Neuronal stem cell (in vitro differentiated cells): ENCODE data around the gene NOSTRIN.

Experiments used
- DNase-seq: peaks from one replicate; pipeline ENCODE4 v3.0.0-alpha.2; 2013; ENCODE audit warnings: low spot score
- H2AFZ ChIP-seq: one replicate; pipeline ENCODE4 v1.6.1; 2013; ENCODE audit warnings: mild to moderate bottlenecking, low read length, inconsistent platforms
- H2AK5ac ChIP-seq: 2 replicates; pipeline ENCODE4 v1.6.1; 2013; ENCODE audit warnings: low read depth, mild to moderate bottlenecking, inconsistent platforms, low read length, moderate library complexity, mixed read lengths
- H2BK120ac ChIP-seq: 2 replicates; pipeline ENCODE4 v1.6.1; 2013; ENCODE audit warnings: low read depth, mild to moderate bottlenecking, inconsistent platforms, low read length, moderate library complexity, mixed read lengths
- H2BK12ac ChIP-seq: one replicate; pipeline ENCODE4 v1.6.1; 2013; ENCODE audit warnings: low read length, inconsistent platforms
- H2BK15ac ChIP-seq: 2 replicates; pipeline ENCODE4 v1.6.1; 2013; ENCODE audit warnings: mild to moderate bottlenecking, low read length, inconsistent platforms, mixed read lengths
- H2BK5ac ChIP-seq: one replicate; pipeline ENCODE4 v1.6.1; 2013; ENCODE audit warnings: inconsistent platforms, mild to moderate bottlenecking, low read length, moderate library complexity
- H3K14ac ChIP-seq: one replicate; pipeline ENCODE4 v1.6.1; 2013; ENCODE audit warnings: low read length, inconsistent platforms
- H3K18ac ChIP-seq: 2 replicates; pipeline ENCODE4 v1.6.1; 2013; ENCODE audit warnings: low read length, inconsistent platforms
- H3K23ac ChIP-seq: 2 replicates; pipeline ENCODE4 v1.6.1; 2013; ENCODE audit warnings: low read depth, mild to moderate bottlenecking, mixed read lengths, low read length, inconsistent platforms; ENCODE audit not compliant: poor library complexity
- H3K27ac ChIP-seq: replicated peaks from 3 replicates; pipeline ENCODE4 v1.5.1; 2013; ENCODE audit warnings: low read length, inconsistent platforms
- H3K27me3 ChIP-seq, 3 experiments: 2 replicates each; pipeline ENCODE4 v1.6.1; 2013; ENCODE audit warnings: low read length in 3 of 3, mild to moderate bottlenecking in 2 of 3, inconsistent platforms in 1 of 3, low read depth in 1 of 3, mixed read lengths in 1 of 3, moderate library complexity in 1 of 3; ENCODE audit not compliant: control insufficient read depth in 3 of 3, insufficient read depth in 3 of 3
- H3K36me3 ChIP-seq, 2 donors: replicated peaks in 1 of 2; 2 replicates each; pipeline ENCODE4 v1.6.1; 2013; ENCODE audit warnings: low read length in 2 of 2; ENCODE audit not compliant: control insufficient read depth in 2 of 2, insufficient read depth in 2 of 2
- H3K4ac ChIP-seq: 2 replicates; pipeline ENCODE4 v1.6.1; 2013; ENCODE audit warnings: inconsistent platforms, mild to moderate bottlenecking, low read length, moderate library complexity
- H3K4me1 ChIP-seq, 2 donors: 1 replicate in 1 of 2; 2 replicates in 1 of 2; pipeline ENCODE4 v1.6.1; 2013; ENCODE audit warnings: low read length in 2 of 2, low read depth in 1 of 2; ENCODE audit not compliant: control insufficient read depth in 2 of 2, insufficient read depth in 1 of 2
- H3K4me2 ChIP-seq: one replicate; pipeline ENCODE4 v1.6.1; 2013; ENCODE audit warnings: mild to moderate bottlenecking, low read length, inconsistent platforms; ENCODE audit not compliant: insufficient read depth, poor library complexity, severe bottlenecking
- H3K4me3 ChIP-seq, 2 donors: 2 replicates each; pipeline ENCODE4 v1.5.1; 2013; ENCODE audit warnings: low read length in 2 of 2, mild to moderate bottlenecking in 2 of 2, inconsistent platforms in 1 of 2, moderate library complexity in 1 of 2
- H3K79me1 ChIP-seq: one replicate; pipeline ENCODE4 v1.6.1; 2013; ENCODE audit warnings: low read depth, mild to moderate bottlenecking, inconsistent platforms, low read length, moderate library complexity
- H3K9ac ChIP-seq: one replicate; pipeline ENCODE4 v1.6.1; 2013; ENCODE audit warnings: mild to moderate bottlenecking, low read depth, low read length, inconsistent platforms; ENCODE audit not compliant: poor library complexity
- H3K9me3 ChIP-seq, 2 donors: replicated peaks in 1 of 2; 2 replicates each; pipeline versions ENCODE3 to v1.6.1; 2013; ENCODE audit warnings: low read length in 2 of 2, mild to moderate bottlenecking in 2 of 2, inconsistent platforms in 1 of 2, low read depth in 1 of 2, mixed read lengths in 1 of 2, moderate library complexity in 1 of 2; ENCODE audit not compliant: control insufficient read depth in 2 of 2, insufficient read depth in 1 of 2
- H4K8ac ChIP-seq: one replicate; pipeline ENCODE4 v1.6.1; 2013; ENCODE audit warnings: low read depth, mild to moderate bottlenecking, inconsistent platforms, low read length, moderate library complexity
- H4K91ac ChIP-seq: one replicate; pipeline ENCODE4 v1.6.1; 2013; ENCODE audit warnings: low read length, low read depth, mild to moderate bottlenecking, inconsistent platforms; ENCODE audit not compliant: poor library complexity
- WGBS, 2 donors: extraction: QIAGEN DNeasy Blood & Tissue Kit; methylation state at CpG; one replicate each; pipeline ENCODE4 v1.1.7; 2013; ENCODE audit warnings: missing lambda C conversion rate in 2 of 2, mixed read lengths in 1 of 2; ENCODE audit not compliant: insufficient read length in 2 of 2, insufficient replicate concordance in 1 of 2; ENCODE audit errors: extremely low coverage in 2 of 2; 5-methylcytosine and 5-hydroxymethylcytosine counted together

Gene NOSTRIN

DNA sequence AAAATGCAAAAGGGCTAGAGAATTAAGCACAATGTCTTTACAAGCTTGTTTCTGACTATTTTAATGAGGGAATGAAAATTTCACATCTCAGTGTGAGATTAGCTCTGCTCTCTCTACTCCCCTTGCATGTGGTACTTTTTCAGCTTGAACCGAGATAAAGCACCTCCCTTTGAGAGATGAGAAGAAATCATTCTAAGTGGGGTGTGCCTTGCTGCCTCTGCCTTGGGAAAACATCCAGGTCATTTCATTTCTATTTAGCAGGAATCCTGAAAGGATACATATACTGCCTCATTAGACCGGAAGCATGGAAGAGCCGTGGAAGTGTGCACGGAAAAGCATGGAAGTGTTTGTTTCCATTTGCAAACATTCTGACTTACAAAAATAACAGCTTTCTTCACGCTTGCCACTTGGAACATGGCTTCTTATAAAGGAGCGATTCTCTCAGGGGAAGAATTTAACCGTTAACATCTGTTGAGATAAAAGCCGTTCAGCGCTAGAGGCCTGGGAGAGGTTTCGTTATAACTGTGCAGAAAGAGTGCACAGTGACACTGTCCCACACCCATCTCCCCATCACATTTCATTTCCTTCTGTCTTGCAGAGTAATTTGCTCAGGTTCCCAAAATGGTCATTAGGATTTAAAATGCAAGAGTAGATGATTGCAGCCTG lies 16.7 kb downstream of the NOSTRIN start:
- Histone ChIP-seq H2BK15ac (no peak overlapping the region), H2BK5ac (no peak overlapping the region), H3K36me3 (no peaks in the 10 kb centered on the region), H3K4me1 (peaks cover 2% of the 10 kb centered on the region in 2 donors), H3K23ac (no peak overlapping the region), H2AFZ (peak overlapping the region; percentile 42), H3K9ac (no peak overlapping the region), H2AK5ac (no peak overlapping the region), H3K9me3 (no peaks in the 10 kb centered on the region), H3K4me3 (no peak overlapping the region), H3K4ac (no peak overlapping the region), H3K14ac (no peak overlapping the region), H3K4me2 (no peak overlapping the region), H2BK12ac (no peak overlapping the region), H3K79me1 (no peaks in the 10 kb centered on the region), H3K18ac (no peak overlapping the region), H2BK120ac (no peak overlapping the region), H4K8ac (no peak overlapping the region), H3K27ac (no peak overlapping the region), H4K91ac (no peak overlapping the region), H3K27me3 (no peaks in the 10 kb centered on the region)
- DNase-seq, result no peak
- WGBS, 2 donors, result no CpG with 5 or more reads among the region's 10 CpGs

GRCh38 chr2:168819829-168820489 lies 17.5 kb downstream of the NOSTRIN start:
- no peak overlapping the region for H2AK5ac ChIP-seq
- no peaks in the 10 kb centered on the region for H3K9me3 ChIP-seq
- no peak overlapping the region for H2BK12ac ChIP-seq
- no peak overlapping the region for H3K4me2 ChIP-seq
- no peak overlapping the region for H3K23ac ChIP-seq
- H3K18ac ChIP-seq, result no peak overlapping the region
- no CpG with 5 or more reads among the region's 6 CpGs for WGBS, 2 donors
- H2BK120ac ChIP-seq, result no peak overlapping the region
- H3K4me1 ChIP-seq, result peaks cover 1 to 2% of the 10 kb centered on the region in 2 donors
- H3K27me3 ChIP-seq, result no peaks in the 10 kb centered on the region
- H3K4ac ChIP-seq, result no peak overlapping the region
- no peaks in the 10 kb centered on the region for H3K79me1 ChIP-seq
- no peak overlapping the region for H2BK5ac ChIP-seq
- DNase-seq, result no peak
- H3K14ac ChIP-seq, result no peak overlapping the region
- no peak overlapping the region for H3K27ac ChIP-seq
- no peak overlapping the region for H2AFZ ChIP-seq
- no peak overlapping the region for H4K91ac ChIP-seq
- no peaks in the 10 kb centered on the region for H3K36me3 ChIP-seq
- no peak overlapping the region for H3K9ac ChIP-seq
- no peak overlapping the region for H2BK15ac ChIP-seq
- no peak overlapping the region for H4K8ac ChIP-seq
- no peak overlapping the region for H3K4me3 ChIP-seq

DNA sequence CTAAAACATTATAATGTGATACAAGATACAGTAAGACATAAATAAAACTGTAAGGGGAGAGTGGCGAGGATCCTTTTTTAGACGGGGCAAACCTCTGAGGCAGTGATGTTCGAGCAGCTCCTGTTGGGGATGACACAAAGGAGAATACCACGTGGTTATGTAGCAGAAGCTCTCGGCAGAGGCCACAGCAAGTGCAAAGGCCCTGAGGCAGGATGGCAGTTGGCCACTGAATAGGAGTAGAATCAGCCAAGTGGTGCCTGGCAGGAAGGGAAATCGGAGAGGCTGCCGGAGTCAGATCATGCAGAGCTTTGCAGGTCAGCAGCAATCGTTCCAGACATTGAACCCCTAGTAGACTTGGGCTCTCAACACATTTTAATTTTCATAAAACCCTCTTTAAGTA lies 19.1 kb downstream of the NOSTRIN start:
- no peak overlapping the region for H2BK12ac ChIP-seq
- no peak overlapping the region for H4K8ac ChIP-seq
- no peak overlapping the region for H3K4me3 ChIP-seq
- H2BK120ac ChIP-seq, result no peak overlapping the region
- no peaks in the 10 kb centered on the region for H3K79me1 ChIP-seq
- DNase-seq, result no peak
- no peak overlapping the region for H2AK5ac ChIP-seq
- no peak overlapping the region for H3K23ac ChIP-seq
- WGBS, 2 donors, result no CpG with 5 or more reads among the region's 8 CpGs
- no peak overlapping the region for H3K4ac ChIP-seq
- H2AFZ ChIP-seq, result no peak overlapping the region
- H3K9ac ChIP-seq, result no peak overlapping the region
- H3K36me3 ChIP-seq, result no peaks in the 10 kb centered on the region
- H3K9me3 ChIP-seq, result no peaks in the 10 kb centered on the region
- H3K4me2 ChIP-seq, result no peak overlapping the region
- H3K4me1 ChIP-seq, result peaks cover 2 to 4% of the 10 kb centered on the region in 2 donors
- no peaks in the 10 kb centered on the region for H3K27me3 ChIP-seq
- no peak overlapping the region for H4K91ac ChIP-seq
- H2BK5ac ChIP-seq, result no peak overlapping the region
- no peak overlapping the region for H2BK15ac ChIP-seq
- no peak overlapping the region for H3K27ac ChIP-seq
- H3K14ac ChIP-seq, result no peak overlapping the region
- no peak overlapping the region for H3K18ac ChIP-seq

GRCh38 chr2:168821992-168822391 lies 19.6 kb downstream of the NOSTRIN start:
- H2BK15ac ChIP-seq, result no peak overlapping the region
- no peak overlapping the region for H4K8ac ChIP-seq
- no peaks in the 10 kb centered on the region for H3K79me1 ChIP-seq
- no peak overlapping the region for H3K27ac ChIP-seq
- WGBS, 2 donors, result no CpG with 5 or more reads among the region's 1 CpG
- H3K4me3 ChIP-seq, result no peak overlapping the region
- peaks cover 2 to 4% of the 10 kb centered on the region in 2 donors for H3K4me1 ChIP-seq
- H2AFZ ChIP-seq, result no peak overlapping the region
- no peak overlapping the region for H3K23ac ChIP-seq
- no peaks in the 10 kb centered on the region for H3K9me3 ChIP-seq
- DNase-seq, result no peak
- no peaks in the 10 kb centered on the region for H3K36me3 ChIP-seq
- H3K9ac ChIP-seq, result no peak overlapping the region
- no peak overlapping the region for H3K18ac ChIP-seq
- H2AK5ac ChIP-seq, result no peak overlapping the region
- H2BK12ac ChIP-seq, result no peak overlapping the region
- no peak overlapping the region for H3K4me2 ChIP-seq
- H3K27me3 ChIP-seq, result no peaks in the 10 kb centered on the region
- H2BK120ac ChIP-seq, result no peak overlapping the region
- H3K4ac ChIP-seq, result no peak overlapping the region
- no peak overlapping the region for H2BK5ac ChIP-seq
- H4K91ac ChIP-seq, result no peak overlapping the region
- no peak overlapping the region for H3K14ac ChIP-seq
